Calu3 (cell line): ENCODE data around the gene ABHD12. TPM values are rescaled to one million over a fixed set of nuclear protein-coding genes. Genes with fewer than 3 reads are reported as not detected.

ENCODE experiments used
- BruUV-seq: library from RNA; stranded (reverse); fragments of 400-500 nt; replicated peaks from 2 replicates; lab custom pipeline; 2021; lab: Mats Ljungman, UMichigan
- CTCF ChIA-PET: fragments of 300-600 bp; sonication (Branson Sonifier 250); formaldehyde crosslinking; loops from one replicate; lab custom pipeline; 2022; ENCODE audit warnings: antibody characterized with exemption; lab: Charles Lee
- DNase-seq: peaks from one replicate; pipeline ENCODE4 v3.0.0; 2022
- H3K27ac Mint-ChIP-seq: one replicate; pipeline ENCODE4 v1.8.0; 2022; ENCODE audit warnings: mixed read lengths; ENCODE audit not compliant: unreplicated experiment
- H3K27me3 Mint-ChIP-seq: one replicate; pipeline ENCODE4 v1.8.0; 2022; ENCODE audit warnings: mixed read lengths; ENCODE audit not compliant: unreplicated experiment
- H3K36me3 Mint-ChIP-seq: one replicate; pipeline ENCODE4 v1.8.0; 2022; ENCODE audit warnings: mild to moderate bottlenecking, moderate library complexity, mixed read lengths; ENCODE audit not compliant: insufficient read depth, unreplicated experiment
- H3K4me1 Mint-ChIP-seq: one replicate; pipeline ENCODE4 v1.8.0; 2022; ENCODE audit warnings: mild to moderate bottlenecking, low read depth, mixed read lengths; ENCODE audit not compliant: unreplicated experiment
- H3K4me3 Mint-ChIP-seq: one replicate; pipeline ENCODE4 v1.8.0; 2022; ENCODE audit warnings: mild to moderate bottlenecking, low read depth, moderate library complexity, mixed read lengths; ENCODE audit not compliant: unreplicated experiment
- H3K9me3 Mint-ChIP-seq: one replicate; pipeline ENCODE4 v1.8.0; 2022; ENCODE audit warnings: low read depth, mixed read lengths; ENCODE audit not compliant: unreplicated experiment
- intact Hi-C: fragments of 100-400 bp; cut with micrococcal nuclease; formaldehyde crosslinking; loops from one replicate; pipeline ENCODE4 v1.10.0; 2022; ENCODE audit not compliant: unreplicated experiment
- total RNA-seq: library from RNA; stranded (reverse); gene quantifications from 2 replicates; pipeline ENCODE4 v1.2.3, GENCODE V29; 2022
- TF ChIP-seq, protein P1 (sequence below): fragments of 200-600 bp; IDR thresholded peaks from one replicate; pipeline ENCODE4 v1.8.0; 2022; ENCODE audit warnings: antibody characterized with exemption; ENCODE audit not compliant: unreplicated experiment

Gene ABHD12
- total RNA-seq, 1 experiment from 2014 or later = 21.3 TPM

DNA sequence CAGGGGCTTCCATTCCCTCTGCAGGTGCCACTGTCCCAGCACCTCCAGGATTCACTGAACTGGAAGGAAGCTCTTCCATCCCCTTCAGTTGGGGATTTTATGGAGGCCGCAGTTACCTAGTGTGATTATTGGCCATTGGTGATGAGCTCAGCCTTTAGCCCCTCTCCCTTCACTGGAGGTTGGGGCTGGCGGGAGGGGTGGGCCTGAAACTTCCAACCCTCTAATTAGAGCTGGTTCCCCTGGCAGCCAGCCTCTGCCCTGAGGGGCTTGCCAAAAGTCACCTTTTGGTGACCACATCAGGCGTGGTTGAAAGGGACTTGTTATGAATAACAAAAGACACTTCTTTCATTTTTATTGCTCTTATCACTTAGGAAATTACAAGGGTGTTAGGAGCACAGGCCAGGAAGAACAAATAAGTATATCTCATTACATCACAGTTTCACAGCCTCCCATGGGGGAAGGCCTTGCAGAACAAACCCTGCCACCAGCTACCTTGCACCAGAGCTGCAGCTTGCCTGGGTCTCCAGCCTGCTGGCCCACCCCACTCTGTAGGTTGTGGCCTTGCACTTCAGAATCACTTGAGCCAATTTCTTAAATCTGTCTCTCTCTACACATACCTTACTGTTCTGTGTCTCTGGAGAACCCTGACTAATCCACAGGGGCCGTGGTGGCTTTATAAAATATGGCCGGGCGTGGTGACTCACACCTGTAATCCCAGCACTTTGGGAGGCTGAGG lies 137.8 kb downstream of the ABHD12 start:
- H3K36me3 Mint-ChIP-seq = peaks cover 93% of the 10 kb centered on the region
- DNase-seq = no peak
- TF ChIP-seq, protein P1, sequence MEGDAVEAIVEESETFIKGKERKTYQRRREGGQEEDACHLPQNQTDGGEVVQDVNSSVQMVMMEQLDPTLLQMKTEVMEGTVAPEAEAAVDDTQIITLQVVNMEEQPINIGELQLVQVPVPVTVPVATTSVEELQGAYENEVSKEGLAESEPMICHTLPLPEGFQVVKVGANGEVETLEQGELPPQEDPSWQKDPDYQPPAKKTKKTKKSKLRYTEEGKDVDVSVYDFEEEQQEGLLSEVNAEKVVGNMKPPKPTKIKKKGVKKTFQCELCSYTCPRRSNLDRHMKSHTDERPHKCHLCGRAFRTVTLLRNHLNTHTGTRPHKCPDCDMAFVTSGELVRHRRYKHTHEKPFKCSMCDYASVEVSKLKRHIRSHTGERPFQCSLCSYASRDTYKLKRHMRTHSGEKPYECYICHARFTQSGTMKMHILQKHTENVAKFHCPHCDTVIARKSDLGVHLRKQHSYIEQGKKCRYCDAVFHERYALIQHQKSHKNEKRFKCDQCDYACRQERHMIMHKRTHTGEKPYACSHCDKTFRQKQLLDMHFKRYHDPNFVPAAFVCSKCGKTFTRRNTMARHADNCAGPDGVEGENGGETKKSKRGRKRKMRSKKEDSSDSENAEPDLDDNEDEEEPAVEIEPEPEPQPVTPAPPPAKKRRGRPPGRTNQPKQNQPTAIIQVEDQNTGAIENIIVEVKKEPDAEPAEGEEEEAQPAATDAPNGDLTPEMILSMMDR = no peak
- no TSS peak for BruUV-seq
- H3K9me3 Mint-ChIP-seq = no peaks in the 10 kb centered on the region
- H3K27ac Mint-ChIP-seq = peak overlapping the region; percentile 23
- peak overlapping the region; percentile 69 for H3K4me3 Mint-ChIP-seq
- no peaks in the 10 kb centered on the region for H3K4me1 Mint-ChIP-seq
- CTCF ChIA-PET = no interaction called here
- H3K27me3 Mint-ChIP-seq = no peaks in the 10 kb centered on the region
- intact Hi-C loops = no loop called here

- Mint-ChIP-seq H3K27ac (no peak overlapping the region), H3K27me3 (no peaks in the 10 kb centered on the region), H3K4me3 (peak overlapping the region; percentile 69), H3K4me1 (no peaks in the 10 kb centered on the region), H3K36me3 (peaks cover 98% of the 10 kb centered on the region), H3K9me3 (no peaks in the 10 kb centered on the region)
- TF ChIP-seq, protein P1 = no peak
- intact Hi-C loops = no loop called here
- CTCF ChIA-PET = no interaction called here
- no peak for DNase-seq
- BruUV-seq = TSS peak; percentile 1
Observed at GRCh38 chr20:25252230-25252651, 138.4 kb downstream of the ABHD12 start.

- Mint-ChIP-seq H3K4me1 (no peaks in the 10 kb centered on the region), H3K4me3 (peak overlapping the region; percentile 69), H3K36me3 (peaks cover 98% of the 10 kb centered on the region), H3K27me3 (no peaks in the 10 kb centered on the region), H3K27ac (no peak overlapping the region), H3K9me3 (no peaks in the 10 kb centered on the region)
- no TSS peak for BruUV-seq
- TF ChIP-seq, protein P1 = no peak
- CTCF ChIA-PET = interaction anchor here (0.6 kb wide), 1 partner anchor 146 kb away, joined by 4 read pairs; no protein-coding TSS in a partner anchor
- no peak for DNase-seq
- intact Hi-C loops = no loop called here
Observed at GRCh38 chr20:25251558-25251957, 139.1 kb downstream of the ABHD12 start.

DNA sequence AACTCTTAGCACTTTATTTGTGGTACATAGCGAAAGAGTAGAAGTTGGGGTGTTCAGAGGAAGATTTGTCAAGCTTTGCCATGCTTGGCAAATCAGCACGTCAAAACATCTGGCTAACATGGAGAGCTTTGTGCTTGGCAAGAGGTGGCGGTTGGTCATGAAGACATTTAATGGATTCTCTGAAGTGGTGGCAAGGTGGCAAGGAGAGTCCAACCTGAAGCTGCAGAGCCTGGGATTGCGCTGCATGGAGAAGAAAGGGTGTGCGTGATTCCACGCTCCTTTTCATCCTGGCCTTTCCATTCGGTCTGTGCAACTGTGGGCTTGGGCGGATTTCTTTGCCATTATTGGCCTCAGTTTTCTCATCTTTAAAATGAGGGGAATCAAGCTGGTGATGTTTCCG lies 139.6 kb downstream of the ABHD12 start:
- TF ChIP-seq, protein P1 = no peak
- Mint-ChIP-seq H3K36me3 (peaks cover 97% of the 10 kb centered on the region), H3K27ac (peak overlapping the region; percentile 33), H3K4me1 (no peaks in the 10 kb centered on the region), H3K4me3 (peak overlapping the region; percentile 69), H3K9me3 (no peaks in the 10 kb centered on the region), H3K27me3 (no peaks in the 10 kb centered on the region)
- CTCF ChIA-PET = no interaction called here
- intact Hi-C loops = no loop called here
- BruUV-seq = no TSS peak
- DNase-seq = no peak
